Middle frontal gyrus (tissue), 1 donor: ENCODE data around the gene DMAC2L.
"Not testable (repeated sequence)": the region's sequence is repeated elsewhere in the genome, so short reads cannot be mapped to it uniquely, and the experiment has no call there.

Experiments
- DNase-seq: peaks from one replicate; pipeline ENCODE4 v3.0.0-alpha.2; 2015; ENCODE audit warnings: low spot score; ENCODE audit errors: extremely low spot score

DMAC2L gene, protein sequence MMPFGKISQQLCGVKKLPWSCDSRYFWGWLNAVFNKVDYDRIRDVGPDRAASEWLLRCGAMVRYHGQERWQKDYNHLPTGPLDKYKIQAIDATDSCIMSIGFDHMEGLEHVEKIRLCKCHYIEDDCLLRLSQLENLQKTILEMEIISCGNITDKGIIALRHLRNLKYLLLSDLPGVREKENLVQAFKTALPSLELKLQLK

DNA sequence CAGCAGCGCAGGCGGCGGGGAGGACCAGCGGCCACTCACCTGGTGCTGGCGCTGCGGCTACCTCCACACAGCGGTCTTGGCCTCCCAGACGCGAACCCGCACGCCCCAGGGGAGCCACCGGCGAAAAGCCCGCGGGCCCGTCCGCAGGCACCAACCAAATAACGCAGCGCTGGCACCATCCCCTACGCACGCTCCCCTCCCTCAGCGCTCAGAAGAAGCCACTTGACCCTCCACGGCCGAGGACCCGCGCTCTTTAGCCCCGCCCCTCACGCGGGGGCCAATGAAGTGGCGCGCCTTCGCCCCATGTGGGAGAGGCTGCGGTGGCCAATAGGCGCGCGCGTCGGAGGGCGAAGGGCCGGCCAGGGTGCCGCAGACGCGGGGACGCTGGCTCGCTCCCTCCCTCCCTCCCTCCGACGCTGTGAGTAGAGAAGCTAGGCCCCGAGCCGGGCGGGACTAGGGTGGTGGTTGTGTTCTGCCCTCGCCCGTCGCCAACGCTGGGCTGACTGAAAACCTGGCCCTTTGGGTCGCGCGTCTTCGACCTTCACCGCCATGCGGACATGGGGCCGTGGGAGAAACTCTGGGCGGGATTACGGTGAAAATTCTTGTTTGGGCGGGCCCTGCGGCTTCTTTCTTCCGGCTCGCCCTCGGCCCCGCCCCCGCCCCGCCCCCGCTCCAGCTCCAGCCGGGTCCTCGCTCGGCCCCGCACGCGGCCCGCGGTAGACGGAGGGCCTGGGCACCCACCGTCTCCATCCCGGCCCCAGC lies at the start of gene DMAC2L, which contains the start of gene L2HGDH:
Gene DMAC2L (plus strand): TSS at position 353 of the 762 bp plus-strand sequence. CDS start 9,164 bp downstream, outside the sequence.
Gene L2HGDH (minus strand): TSS at position 258 of the 762 bp plus-strand sequence. CDS start 79 bp downstream, at position 179.
- peak; percentile 94 for DNase-seq

DNA sequence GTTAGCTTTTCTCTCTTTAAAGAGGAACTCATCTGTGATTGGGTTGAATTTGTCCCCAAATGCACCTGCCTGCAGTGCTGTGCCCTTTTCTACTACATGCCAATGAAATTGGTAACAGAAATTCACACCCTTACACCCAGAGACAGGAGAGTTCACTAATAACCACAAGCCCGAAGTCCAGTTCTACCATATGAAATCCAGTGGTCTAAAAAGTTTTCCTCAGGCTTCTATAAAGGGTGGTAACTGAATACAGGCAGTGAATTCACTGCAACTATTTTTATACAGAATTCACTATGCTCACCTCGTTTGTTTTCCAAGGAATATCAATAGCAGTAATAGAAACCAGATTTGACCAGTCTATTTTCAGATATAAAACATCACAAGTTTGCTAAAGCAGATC lies 49.3 kb upstream of the DMAC2L start:
- no peak for DNase-seq

DNA sequence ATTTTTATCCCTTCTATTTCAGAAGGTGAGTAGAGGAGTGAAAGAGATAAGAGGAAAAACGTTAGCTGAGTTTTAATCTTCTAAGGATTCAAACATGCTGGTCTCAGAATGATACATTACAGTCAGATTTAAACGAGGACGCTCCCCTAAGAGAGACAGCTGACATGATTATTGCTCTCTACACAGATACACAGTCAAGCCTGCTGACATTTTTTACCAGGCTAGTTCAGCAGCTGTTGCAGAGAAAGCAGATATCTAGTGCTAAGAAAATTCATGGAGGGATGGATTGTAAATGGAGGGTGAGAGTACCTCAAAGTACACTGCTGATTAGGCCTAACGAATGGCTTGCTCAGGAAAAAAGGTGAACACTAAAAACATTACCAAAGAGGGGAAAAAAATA lies 48.8 kb upstream of the DMAC2L start:
- DNase-seq = no peak

DNA sequence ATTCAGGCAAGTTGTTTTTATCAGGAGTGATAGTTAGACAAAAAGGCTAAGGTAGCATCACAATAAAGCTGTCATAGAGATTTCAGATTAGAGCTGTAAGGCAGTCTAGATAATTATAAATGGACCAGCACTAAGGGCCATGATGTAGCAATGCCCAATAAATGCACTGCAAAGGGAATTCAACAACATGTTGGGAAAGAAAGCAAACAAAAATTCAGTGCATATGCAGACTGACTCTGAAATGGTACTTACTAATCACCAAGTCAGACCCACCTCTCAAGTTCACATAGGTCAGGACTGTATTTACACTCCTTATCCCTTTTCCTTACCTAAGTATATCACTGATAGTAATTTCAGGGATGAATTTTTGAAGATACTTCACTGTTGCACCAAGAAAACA lies 47.1 kb upstream of the DMAC2L start:
- DNase-seq = no peak

DNA sequence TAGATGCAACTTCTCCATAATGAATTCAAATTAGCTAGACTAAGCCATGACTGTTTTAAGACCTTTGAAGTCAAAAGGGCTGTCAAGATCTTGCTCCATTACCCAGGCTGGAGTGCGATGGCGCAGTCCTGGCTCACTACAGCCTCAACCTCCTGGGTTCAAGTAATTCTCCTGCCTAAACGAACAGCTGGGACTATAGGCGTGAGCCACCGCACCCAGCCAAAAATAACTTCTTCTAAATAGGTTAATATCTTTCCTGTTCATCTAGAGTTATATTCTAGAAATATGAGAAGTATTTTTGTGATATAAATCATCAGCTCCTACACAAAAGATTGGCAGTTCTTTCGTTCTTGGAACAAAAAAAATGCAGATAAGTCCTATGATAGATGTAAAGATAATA lies 41.2 kb upstream of the DMAC2L start:
- DNase-seq = no peak

DNA sequence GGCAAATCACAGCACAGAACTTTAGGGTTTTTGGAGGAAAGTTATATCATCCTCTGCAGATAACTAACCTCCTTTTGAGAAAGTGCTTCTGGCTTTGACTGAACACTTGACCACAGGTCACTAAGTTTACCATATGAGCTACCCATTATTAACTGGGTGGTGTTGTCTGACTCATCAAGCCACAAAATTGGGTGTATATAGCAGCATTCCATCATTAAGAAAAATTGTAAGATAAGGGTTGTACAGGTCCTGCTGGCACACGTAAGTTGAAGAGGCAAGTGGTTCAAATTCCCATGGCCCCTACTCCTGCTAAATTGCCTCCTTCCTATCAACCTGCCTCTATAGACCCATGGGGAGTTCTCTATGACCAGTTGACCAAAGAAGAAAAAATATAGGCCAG lies 39.6 kb upstream of the DMAC2L start:
- DNase-seq = no peak

DNA sequence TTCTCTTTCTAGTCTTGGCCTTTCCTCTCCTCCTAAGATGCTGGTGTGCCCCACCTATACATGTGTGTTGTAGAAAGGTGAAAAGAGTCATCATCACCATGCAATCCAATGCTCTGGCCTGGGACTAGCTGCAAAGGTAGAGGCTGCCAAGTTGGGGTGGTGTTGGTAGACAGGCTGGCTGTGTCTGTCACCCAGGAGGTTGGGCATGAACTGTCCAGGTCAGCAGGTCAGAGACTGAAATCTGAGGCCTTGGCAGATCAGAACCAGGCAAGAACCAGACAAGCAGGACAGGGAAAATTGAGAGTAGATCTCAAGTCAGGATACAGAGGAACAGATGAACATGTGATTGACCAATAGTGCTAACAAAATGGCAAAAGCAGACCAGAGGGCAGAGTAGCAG lies 26.3 kb upstream of the DMAC2L start:
- DNase-seq = no peak

DNA sequence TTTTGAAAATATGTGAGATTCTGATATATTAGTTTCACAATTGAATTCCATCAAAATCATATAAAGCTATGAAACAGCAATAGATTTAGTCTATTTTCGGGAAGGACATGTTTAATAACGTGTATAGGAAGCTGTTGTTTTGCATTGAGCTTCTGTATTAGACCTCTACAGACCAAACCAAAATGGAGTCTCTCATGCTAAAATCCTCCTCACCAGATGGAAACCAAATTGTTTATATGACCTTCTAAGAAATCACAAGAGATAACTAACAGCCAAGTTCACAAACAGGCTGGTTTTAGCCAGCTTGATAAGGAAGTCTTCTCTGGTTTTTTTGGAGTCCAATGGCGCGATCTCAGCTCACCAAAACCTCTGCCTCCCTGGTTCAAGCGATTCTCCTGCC lies 24.0 kb upstream of the DMAC2L start:
- DNase-seq = no peak

DNA sequence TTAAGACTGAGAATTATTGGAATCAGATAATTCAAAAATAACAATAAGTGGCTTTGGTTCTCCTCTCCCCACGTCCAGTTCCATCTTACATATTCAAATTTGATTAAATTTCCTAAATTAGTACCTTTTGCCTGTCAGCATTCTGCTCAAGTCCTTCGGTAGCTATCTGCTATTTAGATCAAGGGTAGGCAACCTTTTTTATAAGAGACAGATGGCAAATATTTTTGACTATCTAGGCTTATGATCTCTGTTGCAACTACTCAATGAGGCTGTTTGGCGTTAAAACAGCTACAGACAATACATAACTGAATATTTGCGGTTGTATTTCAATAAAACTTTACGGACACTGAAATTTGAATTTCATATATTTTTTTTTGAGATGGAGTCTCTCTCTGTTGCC lies 21.8 kb upstream of the DMAC2L start:
- DNase-seq = no peak

DNA sequence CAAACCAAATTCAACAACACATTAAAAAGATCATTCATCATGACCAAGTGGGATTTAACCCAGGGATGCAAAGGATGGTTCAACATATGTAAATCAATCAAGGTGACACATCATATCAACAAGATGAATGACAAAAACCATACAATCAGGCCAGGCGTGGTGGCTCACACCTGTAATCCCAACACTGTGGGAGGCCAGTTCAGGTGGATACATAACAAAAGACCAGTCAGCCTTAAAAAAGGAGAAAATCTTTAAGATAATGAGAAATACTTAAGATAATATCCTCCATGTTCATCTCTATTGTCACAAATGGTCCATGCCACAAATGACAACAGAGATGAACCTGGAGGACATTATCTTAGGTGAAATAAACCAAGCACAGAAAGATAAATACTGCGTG lies 12.5 kb upstream of the DMAC2L start:
- DNase-seq = no peak

DNA sequence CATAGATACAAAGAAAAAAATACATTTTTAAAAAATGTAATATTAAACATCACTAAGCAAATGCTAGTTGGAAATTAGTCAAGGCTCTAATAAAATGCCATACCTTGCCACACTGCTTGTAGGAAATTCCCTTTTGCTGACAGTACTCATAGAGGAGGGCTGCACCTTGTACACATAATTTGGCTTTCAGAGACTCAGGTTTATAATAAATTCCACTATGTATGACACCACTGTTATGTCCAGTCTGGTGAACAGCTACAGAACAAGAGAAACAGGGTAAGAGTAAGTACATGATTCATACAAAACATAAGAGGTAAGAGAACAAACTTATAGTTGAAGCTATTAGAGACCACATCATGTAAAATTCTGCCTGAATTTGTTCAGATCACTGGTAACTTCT lies 10.2 kb upstream of the DMAC2L start:
- DNase-seq = no peak

DNA sequence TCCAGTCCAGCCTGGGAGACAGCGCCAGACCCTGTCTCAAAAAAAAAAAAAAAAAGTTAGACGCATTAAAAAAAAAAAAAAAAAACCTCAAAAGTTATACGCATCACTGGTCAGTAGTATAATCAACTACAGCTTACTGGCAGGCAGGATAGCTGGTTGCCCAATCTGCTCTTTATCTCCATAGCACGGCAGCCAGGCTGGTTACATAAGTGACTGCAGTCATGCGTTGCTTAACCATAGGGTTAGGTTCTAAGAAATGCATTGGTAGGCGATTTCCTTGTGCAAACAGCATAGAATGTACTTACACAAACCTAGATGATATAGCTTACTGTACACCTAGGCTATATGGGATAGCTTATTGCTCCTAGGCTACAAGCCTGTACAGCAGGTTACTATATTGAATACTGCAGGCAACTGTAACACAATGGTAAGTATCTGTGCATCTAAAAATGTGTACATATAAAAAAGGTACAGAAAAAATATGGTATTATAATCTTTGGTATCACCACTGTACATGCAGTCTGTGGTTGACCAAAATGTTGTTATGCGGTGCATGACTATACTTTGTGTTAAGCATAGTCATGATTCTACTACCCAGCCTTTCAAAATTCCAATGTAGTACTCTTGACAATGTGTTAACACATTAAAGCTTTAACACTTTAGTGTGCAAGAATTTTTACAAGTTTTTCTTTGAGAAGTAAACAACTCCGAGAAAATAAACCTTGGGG lies 8.2 kb upstream of the DMAC2L start:
- no peak for DNase-seq

DNA sequence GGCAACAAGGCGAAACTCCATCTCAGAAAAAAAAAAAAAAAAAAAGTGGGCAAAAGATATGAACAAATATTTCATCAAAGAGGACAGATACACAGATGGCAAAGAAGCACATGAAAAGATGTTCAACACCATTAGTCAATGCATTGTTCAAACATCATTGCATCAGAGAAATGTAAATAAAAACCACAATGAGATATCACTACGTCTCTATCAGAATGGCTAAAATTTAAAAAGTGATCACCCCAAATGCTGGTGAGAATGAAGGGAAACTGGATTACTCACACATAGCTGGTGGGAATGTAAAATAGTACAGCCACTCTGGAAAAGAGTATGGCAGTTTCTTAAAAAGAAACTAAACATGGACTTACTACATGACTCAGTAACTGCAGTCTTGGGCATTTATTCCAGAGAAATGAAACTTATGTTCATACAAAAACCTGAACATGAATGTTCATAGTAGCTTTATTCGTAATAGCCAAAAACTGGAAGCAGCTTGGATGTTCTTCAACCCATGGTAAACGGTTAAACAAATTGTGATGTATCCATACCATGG lies 3.7 kb upstream of the DMAC2L start:
- DNase-seq = no peak

DNA sequence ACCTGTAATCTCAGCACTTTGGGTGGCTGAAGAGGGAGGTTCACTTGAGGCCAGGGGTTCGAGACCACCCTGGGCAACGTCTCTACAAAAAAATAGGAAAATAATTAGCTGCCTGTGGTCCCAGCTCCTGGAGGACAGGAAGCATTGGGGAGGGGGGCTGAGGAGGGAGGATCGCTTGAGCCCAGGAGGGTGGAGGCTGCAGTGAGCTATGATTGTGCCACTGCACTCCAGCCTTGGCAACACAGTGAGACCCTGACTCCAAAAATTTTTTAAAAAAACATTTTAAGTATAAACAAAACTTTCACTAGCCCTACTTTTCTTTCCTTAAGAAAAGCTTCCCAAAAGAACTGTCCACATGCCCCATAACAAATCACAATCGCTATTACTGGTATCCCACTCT lies 1.7 kb upstream of the DMAC2L start:
- no peak for DNase-seq

DNA sequence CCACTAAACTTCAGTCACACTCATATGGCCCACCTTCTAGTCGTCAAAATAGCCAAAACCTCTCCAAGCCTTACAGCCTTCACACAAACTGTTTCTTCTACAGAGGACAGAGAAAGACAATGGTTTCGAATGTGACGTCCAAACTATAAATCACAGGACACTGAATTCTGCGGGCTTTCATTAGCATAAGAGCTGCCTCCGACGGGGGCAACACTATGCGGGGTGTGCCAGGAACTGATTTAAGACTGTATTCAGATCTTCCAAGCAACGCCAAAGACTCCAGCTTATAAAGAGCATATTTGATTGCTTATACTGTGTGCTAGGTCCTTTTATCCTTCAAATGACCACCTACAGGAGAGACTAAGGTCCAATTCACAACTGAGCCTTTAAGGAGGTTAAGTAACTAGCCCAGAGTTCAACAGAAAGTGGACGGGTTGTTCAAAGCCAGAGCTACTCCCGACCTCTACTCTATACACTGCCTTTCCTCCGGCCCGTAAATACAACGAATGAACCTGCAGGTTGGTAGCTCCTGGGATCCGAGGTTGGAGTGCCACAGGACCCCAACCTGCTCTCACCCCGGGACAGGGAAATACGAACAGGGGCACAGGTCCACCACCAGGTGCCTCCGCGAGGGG lies 670 bp upstream of the DMAC2L start:
- no peak for DNase-seq

DNA sequence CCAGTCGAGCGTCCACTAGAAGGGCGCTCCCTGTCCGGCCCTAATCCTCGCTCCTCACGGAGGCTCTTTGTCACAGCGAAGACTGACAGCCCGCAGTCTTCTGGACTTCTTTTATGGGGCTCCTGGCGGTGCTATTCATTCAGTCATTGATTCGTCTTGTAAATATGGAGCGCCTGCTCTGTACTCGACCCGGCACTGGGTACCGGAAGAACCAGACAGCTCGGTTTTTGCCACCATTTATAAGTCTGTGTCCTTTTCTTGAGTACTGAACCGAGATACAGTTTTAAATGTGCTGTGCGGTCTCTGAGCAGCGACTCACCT lies 570 bp downstream of the DMAC2L start:
- DNase-seq = no peak

DNA sequence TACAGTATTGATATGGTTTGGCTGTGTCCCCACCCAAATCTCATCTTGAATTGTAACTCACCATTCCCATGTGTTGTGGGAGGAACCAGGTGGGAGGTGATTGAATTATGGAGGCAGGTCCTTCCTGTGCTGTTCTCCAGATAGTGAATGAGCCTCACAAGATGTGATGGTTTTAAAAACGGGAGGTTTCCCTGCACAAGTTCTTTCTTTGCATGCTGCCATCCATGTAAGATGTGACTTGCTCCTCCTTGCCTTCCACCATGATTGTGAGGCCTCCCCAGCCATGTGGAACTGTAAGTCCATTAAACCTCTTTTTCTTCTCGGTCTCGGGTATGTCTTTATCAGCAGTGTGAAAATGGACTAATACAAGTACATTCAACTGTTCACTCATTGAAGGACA lies 2.0 kb downstream of the DMAC2L start:
- not testable (repeated sequence) for DNase-seq

DNA sequence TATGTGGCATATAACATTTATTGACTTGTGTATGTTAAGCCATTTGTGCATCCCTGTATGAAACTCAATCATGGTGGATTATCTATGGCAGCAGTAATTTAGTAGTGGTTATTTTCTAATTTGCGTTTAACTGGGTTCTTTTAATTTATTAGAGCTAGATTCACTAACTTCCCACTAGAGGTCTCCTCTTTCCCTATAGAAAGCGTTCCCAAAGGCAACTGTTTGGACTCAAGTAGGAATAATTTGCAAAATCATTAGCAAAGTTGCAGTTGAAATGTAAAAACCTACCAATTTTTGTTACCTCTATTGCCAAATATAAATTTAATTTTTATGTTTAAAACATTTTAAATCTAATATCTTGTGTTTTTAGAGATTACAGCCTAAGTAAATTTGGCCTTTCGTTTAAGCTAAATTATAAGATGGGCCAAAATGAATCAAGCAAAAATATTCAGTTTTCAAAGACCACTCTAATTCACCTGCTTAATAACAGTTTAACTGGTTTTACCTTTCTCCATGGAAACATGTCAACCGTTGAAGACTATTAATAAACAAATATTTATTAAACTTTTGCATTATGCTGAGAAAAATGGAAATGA lies 6.0 kb downstream of the DMAC2L start:
- no peak for DNase-seq

DNA sequence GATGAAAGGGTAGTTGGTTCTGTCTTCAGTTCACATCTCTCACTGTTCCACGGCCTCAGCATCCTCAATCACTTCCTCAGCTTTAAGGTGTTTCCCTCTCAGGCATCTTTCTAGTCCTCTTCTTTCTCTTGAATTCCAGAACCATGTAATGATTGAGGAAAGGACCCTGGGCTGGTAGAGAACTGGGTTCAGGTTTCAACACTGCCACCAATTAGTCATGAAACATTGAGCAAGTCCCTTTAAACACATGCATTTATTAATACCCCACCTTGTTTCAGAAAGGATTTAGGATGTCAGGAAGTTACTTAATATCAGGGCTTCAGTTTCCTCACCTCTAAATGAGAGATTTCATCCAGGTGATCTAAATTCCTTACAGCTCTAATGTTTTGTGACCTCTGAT lies 7.2 kb downstream of the DMAC2L start:
- DNase-seq = no peak

DNA sequence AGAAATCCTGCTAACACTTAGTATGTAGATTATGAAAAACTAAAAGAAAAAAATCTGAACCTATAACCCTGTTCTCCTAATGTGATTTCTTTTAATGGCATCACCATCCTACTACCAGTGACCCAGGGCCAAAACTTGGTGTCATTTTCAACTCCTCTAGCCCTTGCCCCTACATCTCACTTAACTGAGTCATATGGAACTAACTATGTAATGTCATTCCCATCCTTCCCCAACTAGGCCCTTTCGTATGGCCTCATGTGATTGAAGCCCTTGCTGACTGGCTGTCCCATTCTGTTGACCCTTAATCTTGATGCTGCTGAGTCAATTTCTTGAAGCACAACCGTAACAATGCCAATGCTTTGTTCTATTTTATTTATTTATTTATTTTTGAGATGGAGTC lies 7.6 kb downstream of the DMAC2L start:
- DNase-seq = no peak

DNA sequence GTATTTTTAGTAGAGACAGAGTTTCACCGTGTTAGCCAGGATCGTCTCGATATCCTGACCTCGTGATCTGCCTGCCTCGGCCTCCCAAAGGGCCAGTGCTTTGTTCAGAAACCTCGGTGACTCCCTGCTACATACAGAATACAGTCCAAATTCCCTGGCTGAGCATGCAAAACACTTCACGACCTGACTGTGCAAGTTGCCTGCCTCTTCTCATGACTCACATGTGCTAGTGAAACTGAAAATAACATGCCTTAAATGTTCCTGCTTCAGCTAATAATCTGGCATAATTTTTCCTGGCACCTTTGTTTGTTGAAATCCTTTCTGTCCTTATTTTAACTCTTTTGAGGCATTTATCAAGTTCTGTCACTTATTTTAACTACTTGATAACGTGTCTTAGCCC lies 8.2 kb downstream of the DMAC2L start:
- no peak for DNase-seq
